ENCODE data around the gene NEURL1B.
"Not testable (repeated sequence)": the region's sequence is repeated elsewhere in the genome, so short reads cannot be mapped to it uniquely, and the experiment has no call there.

NEURL1B gene

DNA sequence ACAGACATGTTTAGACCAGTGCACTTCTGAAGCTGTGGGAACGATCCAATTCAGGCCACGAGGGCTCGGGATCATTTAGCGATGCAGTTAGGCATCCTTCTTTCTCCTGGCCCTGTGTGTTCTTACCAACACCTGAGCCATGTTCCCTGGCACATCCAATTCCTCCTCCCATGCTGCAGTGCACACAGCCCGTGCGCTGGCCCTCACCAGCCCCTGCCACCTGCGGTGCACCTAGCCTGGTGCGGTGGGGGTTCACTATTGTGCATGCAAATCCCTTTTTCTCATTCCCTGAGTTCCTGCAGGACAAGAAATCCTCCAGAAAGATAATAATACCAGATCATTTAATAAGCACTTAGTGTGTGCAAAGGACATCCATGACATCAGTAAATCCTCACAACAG lies 53.5 kb downstream of the NEURL1B start:
- no peak for DNase-seq (ENCODE audit: low read depth, low spot score)

DNA sequence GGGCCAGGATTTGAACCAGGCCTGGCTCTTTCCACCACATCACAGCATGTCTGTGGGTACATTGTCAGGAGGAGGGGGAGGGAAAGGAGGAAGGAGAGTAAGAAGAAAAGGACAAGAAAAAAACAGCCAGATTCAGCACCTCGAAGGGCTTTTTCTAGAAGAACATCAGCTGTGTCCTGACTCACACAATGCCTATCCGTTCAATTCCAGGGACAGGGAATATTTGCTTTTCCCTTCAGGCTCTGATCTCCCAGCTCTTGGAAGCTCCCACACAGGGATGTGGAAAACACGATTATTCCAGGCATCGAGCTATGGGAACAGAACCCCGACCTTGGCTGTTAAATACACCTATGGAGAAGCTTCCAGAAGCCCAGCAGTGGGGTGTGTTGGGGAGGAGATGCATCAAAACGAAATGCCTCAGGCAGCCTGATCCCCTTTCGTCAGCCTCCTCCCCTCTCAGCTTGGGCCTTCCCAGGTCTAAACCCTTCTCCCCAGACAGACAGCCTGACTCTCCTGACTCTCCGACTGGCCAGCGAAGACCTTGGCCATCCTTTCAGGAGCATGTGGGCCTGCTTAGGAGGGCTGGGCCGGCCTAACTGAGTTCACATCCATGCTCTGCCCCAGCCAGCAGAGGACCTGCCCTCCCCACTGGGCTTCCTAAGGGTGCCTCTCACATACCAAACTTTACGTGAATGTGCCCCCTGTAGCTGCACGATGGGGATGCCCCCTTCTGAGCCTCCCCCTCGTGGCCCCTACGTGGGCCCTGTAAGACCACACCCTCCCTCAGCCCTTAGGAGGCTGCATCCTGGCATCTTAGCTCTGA lies 54.4 kb downstream of the NEURL1B start:
- no peak for DNase-seq (ENCODE audit: low read depth, low spot score)

DNA sequence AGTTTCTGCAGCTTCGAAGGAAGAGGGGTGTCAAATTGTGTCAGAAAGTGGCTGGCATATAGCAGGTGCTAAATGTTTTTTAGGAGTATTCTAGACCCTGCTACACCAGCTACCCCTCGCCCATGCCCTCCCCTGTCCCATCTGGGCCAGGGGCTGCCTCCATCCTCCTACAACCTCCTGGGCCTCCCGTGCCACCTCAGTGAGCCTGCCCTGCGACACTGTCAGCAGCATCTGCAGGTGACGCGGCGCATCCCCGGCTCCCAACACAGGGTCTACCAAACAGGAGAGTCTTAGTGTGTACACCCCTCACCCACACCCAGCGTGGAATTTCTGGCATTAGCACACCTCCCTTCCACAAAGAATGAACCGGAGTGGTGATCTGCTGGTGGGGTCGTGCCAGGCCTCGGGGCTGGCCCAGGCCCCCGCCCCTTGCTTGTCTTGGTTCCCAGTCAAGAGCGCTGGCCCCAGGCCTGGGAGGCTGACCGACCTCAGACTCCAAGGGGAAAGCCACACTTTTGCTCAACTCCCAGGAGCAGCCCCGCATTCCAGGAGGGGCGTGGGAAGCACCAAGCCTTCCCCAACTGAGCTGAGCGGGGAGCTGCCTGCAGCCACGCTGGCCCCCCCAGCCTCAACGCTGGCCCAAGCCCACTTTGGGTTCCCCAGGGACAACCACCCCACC lies 55.2 kb downstream of the NEURL1B start:
- peak; percentile 74 for DNase-seq (ENCODE audit: low read depth, low spot score)

DNA sequence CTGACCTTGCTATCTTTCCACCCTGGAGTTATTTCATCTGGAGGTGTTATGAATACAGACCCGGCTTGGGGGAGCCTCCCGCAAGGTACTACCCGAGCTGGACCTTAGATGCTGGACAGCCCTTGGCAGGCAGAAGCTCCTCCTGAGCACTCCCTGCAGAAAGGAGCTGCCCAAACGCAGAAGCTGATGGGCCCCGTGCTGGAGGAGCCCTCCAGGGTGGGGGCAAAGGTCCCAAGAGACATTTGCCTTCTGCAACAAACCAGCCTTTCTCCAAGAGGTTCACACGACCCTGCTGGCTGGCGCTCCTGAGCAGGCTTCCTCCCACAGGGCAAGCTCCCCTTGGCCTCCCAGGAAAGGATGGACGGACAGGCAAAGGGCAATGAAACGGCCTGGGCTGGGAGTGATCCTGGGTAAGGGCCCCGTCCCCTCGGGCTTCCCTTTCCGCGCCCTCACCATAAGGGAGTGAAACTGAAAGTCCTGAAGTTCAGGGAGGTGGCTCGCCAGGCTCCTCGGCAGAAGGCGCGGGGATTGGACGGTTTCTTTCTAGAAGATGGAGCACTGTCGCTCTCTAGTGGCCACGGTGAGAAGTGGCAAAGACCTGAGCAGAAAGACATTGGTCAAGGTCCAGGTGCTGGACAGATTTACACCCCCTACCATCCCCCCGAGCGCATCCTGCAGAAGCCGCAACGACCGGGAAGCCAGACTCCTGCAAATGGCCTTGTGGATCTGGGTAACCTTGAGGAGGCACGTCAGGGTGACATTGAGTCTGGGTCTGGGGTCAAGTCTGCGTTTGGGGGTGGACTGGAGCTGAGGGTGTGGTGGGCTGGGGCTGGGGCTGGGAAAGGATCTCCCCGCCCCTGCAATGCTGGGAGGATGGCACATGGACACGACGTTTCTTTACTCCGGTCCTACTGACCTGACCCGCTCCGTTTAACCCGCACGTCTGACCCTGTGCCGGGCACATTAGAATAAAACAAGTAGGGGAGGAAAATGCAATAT lies 56.4 kb downstream of the NEURL1B start:
- DNase-seq (ENCODE audit: low read depth, low spot score) = peak; percentile 92

DNA sequence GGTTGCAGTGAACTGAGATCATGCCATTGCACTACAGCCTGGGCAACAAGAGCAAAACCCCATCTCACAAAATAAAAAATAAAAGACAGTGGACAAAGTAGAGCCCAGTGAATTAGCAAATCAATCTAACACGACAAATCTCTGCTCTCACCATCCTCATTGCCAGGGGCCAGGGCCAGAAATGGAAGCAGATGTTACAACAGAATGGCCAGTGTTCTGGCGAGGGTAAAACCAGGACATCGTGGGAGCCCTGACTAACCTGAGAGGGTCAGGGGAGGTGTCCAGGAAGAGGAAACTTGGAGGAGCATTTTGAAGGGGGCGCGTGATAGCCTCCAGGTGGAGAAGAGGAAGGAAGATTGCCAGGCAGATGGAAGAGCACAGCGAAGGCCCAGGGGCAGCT lies 58.4 kb downstream of the NEURL1B start:
- DNase-seq (ENCODE audit: low read depth, low spot score) = no peak

DNA sequence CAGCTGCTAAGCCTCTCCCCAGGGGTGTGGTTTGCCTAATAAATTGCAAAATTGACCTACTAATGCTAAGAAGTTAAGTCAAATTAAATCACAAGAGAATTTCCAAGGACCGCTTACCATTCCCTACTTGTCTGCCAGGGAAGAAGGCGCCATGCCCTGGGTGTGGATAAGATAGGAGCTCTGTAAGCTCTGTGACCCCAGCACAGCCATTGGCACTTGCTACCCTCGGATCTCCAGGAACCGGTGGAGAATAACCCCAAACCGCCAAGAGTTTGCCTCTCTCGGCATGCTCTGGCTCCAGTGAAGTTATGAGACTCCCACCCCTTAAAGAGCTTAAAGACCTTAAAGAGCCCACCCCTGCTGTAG lies 58.9 kb downstream of the NEURL1B start:
- DNase-seq (ENCODE audit: low read depth, low spot score) = no peak

DNA sequence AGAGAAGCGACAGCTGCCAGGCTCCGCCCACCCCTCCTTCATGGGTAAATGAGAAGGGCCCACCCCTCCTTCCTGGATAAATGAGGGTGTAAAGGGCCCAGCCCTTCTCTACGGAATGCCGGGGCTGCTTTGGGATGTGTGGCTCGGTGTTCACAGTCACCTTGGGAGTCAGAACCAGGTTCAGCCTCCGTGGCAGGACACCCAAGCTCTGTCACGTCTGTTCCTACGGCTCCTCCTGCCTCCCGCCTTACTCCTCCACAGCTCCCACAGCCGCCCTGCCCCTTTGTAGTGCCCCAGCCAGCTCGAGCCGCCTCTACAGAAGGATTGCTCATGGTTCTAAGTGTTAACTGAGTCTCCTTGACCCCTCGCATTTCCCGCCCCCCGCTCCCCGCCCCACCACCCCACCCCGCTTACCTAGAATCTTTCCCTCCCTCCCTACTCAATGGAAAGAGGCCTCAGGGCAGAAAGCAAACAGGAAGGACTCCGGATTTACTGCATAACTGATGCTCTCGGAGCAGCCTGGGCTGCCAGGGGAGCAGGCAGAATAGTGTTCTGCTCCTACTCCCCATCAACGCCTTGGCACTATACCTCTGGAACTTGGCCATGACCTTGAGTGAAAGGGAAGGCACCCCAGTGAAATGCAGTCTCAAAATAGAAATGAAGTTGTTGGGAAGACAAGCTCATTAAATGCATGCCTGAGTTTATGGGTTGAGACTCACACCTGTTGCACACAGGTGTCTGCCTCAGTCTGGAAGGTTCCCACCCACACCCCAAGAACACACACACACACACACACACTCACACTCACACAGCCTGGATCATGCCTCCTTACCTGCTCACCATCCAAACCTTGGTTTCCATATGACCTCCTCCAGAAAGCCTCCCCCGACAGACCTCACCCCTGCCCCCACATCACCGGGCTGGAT lies 59.6 kb downstream of the NEURL1B start:
- DNase-seq (ENCODE audit: low read depth, low spot score) = no peak

DNA sequence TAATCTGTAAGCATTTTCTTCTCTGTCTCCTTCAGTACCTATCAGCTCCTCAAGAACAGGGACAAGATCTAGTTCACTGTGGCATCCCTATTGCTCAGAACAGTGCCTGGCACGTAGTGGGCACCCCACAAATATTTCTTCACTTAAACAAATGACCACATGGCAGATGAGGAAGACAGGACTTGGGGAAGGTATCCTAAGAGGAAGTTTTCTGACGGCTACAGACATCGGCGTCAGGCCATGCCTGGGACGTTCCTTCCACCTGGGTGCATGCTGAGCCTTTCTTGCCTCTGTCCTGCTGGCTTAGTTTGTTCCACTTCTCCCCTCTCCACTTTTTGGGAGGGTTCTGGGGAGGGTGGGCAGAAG lies 60.2 kb downstream of the NEURL1B start:
- DNase-seq (ENCODE audit: low read depth, low spot score) = no peak

DNA sequence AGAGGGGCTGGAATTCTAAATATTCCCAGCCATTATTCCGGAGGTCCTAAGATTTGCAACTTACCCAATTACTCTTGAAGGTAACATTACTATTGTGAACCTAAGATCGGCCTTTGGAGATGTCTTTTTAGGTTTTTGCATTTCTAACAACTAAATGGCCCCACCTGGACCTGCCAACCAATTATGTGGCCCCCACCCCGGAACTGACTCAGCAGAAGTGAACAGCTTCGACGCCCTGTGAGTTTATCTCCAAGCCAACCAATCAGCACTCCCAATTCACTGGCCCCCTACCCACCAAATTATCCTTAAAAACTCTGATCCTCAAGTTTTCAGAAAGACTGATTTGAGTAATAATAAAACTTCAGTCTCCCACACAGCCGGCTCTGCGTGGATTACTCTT lies 62.9 kb downstream of the NEURL1B start:
- no peak for DNase-seq (ENCODE audit: low read depth, low spot score)

DNA sequence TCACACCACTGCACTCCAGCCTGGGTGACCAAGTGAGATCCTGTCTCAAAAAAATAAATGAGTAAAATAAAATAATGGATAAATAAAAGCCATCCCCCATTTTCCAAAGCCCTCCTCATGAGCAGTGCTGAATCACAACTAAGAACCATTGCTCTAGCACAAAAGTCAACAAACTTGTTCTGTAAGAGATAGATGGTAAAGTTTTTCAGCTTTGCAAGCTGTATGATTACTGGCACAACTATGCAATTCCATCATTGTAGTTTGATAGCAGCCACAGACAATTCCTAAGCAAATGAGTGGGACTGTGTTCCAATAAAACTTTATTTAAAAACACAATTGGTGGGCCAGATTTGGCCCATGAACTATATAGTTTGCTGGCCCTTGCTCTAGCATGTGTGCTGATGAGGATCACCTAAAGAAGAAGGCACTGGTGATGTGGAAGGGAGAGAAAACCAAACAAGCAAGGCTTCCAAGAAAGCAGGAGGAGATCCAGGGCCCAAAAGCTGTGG lies 64.6 kb downstream of the NEURL1B start:
- DNase-seq (ENCODE audit: low read depth, low spot score) = no peak

DNA sequence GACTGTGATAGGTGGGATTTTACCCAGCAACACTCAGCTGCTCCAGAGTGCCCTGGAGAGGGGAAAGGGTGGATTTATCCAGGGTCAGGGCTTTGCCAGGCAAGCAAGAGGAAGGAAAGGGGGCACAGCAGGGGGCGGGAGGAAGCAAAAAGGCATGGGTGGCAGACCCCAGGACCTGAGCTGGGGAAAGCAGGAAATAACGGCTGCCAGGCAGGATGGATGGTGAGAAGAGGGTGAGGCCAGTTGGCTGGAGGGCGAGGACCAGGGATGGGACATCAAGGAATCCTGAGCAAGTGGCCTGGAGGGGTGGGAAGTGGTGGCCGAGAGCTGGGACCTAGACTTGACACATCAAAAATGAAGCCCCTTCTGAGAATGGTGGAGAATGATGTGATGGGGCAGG lies 65.7 kb downstream of the NEURL1B start:
- DNase-seq (ENCODE audit: low read depth, low spot score) = no peak

DNA sequence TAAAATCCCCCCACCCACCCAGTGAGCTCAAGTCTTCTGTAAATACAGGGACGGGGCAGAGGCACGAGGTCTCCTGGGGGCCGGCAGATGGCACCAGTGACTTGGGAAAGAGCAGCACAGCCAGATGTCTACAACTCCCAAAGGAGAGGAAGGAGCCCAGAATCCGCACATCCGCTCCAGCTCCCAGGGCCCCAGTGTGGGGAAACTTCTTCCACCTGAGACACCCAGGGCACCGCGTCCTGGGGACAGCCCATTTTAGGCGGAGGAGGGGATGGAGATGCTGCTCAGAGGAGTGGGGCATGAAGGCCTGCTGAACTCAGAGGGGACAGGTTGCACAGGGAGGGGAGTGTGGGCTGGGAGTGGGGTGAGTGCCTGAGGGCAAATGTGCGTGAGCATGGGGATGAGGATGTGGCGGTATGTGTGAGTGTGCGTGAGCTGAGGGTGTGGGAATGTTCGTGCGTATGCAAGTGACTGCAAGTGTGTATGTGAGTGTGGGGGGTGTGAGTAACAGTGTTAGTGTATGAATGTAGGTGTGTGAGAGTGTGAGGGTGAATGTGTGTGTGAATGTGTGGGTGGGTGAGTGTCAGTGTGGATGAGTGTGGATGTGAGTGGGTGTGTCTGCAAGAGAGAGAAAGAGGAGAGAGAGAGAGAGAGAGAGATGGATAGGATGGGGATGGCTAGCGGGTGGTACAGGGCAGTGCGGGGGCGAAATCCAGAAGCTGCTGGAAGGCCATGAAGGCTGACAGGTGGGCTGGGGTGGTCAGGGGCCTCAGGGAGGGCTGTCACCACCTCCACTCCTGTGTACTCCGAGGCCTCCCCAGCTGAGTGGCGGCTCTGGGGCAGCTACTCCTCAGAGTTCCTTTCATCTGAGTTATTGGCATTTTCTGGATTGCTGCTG lies 66.5 kb downstream of the NEURL1B start:
- DNase-seq (ENCODE audit: low read depth, low spot score) = peak; percentile 79

DNA sequence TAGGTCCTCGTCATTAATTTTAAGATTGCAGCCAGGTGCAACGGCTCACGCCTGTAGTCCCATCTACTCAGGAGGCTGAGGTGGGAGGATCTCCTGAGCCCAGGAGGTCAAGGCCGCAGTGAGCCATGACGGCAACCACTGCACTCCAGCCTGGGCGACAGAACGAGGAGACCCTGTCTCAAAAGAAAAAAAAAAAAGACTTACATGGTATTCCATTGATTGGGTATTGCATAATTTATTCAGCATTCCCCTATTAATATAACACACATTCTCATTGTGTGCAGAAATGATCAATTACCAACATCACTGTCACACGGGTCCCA lies 67.1 kb downstream of the NEURL1B start:
- no peak for DNase-seq (ENCODE audit: low read depth, low spot score)

DNA sequence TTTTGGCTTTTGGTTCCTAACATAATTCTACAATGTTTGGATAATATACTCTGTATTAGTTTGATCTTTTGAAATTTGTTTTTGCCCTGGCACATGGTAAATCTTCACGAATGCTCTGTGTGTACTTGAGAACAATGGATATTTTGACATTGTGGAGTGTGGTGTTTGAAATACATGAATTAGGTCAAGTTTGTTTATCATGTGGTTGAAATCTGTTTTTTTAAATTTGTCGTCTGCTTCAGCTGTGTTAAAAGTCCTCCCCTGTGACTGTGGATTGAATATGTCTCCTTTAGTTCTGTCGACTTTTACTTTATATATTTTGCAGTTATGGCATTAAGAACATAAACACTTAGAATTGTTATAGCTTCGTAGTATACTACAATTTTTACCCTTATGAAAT lies 69.6 kb downstream of the NEURL1B start:
- no peak for DNase-seq (ENCODE audit: low read depth, low spot score)

DNA sequence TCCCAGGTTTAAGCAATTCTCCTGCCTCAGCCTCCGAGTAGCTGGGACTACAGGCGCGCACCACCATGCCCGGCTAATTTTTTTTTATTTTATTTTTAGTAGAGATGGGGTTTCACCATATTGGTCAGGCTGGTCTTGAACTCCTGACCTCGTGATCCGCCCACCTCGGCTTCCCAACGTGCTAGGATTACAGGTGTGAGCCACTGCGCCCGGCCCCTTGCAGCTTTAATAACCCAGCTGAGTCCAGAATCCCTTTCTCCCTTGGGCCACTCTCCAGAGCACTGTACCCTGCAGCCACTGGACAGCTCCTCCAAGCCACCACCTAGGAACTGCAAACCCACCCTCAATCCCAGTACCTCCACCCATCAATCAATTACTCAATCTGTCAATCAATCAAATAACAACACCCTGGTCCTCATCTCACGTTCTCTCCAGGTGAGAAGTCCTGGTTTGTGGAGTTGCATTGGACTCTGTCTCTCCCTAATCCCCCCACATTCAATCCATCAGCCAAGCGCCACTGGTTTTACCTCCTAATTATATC lies 70.3 kb downstream of the NEURL1B start:
- not testable (repeated sequence) for DNase-seq (ENCODE audit: low read depth, low spot score)

DNA sequence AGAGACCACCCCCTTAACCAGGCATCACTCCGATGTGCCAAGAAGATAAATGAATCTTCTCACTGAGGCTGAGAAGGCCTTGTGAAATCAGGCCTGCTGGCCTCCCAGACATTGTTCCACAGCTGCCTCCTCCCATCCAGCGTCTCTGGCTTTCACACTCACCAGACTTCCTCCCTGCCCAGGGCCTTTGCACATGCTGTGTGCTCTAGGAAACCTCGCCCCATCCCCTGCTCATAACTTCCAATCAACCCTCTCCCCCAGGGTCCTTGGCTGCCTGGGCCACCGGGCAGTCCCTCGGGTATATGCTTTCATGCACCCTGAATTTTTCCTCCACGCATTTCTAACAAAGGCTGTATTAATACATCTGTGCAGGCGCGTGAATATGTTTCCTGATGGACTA lies 71.5 kb downstream of the NEURL1B start:
- DNase-seq (ENCODE audit: low read depth, low spot score) = no peak

DNA sequence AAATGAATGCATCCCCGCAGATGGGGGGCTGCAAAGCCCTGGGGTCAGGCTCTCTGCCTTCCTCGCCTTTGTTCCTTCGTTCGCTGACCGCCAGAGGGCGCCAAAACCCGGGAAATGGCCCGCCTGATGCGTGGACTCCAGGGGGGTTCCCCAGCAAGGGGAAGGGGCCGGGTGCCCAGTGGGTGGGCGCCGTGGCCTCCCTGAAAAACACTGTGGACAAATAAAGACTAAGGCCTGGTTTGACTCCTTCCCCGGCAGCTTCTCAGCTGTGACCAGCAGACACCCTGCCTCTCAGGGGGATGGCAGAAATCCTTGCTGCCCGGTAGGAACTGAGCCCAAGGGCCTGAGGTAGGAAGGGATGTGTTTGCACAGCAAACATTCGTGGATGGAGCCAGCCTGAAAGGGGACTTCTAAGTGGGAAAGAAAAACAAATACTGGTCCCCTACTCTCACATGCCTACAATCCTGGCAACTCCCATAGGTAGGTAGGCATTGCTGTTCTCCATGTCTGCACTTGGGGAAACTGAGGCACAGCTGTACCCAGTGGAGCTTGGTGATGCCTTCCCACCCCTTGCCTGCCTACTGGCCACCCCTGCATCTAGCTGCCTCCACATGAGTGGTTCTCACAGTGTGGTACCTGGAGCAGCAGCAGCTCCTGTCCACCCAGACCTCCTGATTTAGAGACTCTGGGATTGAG lies 72.2 kb downstream of the NEURL1B start:
- peak; percentile 70 for DNase-seq (ENCODE audit: low read depth, low spot score)

DNA sequence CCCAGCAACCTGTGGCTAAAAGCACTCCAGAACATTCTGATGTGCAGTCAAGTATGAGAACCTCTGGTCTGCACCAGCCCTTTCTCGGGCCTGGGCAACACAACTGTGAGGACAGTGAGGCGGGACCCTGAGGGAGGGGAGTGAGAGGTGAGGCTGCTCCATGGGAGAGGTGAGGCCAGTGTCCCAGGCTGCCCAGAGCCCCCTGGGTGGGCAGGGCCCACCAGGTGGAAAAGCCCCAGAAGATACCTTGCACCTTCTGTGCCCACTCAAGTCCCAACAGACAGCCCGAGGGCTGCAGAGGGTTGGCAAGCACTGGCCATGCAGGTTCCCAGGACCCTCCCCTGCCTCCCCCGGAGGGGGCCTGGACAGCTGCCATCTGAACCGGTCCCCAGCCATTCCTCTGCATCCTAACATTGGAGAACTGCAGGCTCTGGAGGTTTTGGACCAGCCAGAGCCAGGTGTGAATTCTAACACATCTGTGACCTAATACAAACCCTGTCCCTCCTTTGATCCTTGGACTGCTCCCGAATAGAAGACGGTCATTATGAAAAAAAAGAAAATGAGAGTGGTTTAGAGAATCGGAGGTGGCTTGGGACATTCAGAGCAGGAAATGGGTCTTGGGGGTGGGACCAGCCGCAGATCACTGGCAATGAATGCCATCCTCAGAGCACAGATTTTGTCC lies 72.9 kb downstream of the NEURL1B start:
- no peak for DNase-seq (ENCODE audit: low read depth, low spot score)

Data from astrocyte of the hippocampus (primary cell).